Measurements from ENCODE around the gene AAGAB. TPM values are rescaled to one million over a fixed set of nuclear protein-coding genes. Genes with fewer than 3 reads are reported as not detected.

Gene AAGAB
- total RNA-seq, 1 experiment from 2014 or later, result 40.1 TPM

DNA sequence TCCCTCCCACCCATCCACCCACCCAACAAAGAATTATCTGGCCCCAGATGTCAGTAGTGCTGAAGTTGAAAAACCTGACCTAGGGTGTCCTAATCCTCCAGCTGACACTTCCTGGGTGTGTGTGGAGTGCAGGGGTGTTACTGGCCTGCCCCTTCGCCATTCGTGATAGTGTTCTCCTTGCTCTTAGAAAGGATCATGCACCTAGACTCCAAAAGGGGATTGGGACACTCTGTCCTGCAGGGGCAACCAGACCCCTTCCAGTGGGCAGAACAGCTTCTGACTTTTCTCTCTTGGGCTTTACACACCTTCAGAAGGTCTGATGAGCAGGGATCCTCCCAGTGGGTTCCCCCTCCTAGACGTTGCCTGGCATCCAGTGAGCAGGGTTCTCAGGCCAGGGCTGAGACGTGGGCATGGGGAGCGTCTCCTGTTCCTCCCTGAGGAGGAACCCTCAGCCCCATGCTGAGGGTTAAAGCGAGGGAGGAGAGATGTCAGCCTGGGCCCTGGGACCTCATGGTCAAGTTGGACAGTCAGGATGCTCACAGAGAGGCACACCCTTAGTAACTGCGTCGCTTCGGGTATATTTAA is 75.0 kb downstream of the AAGAB start:
- Mint-ChIP-seq H3K36me3 (ENCODE audit: insufficient read depth in 1 of 3, low read depth in 3 of 3) (peaks cover 0 to 38% (median 0%) of the 10 kb centered on the region in 3 experiments; a peak in 4 of 7 replicates), H3K27me3 (ENCODE audit: low read depth) (no peaks in the 10 kb centered on the region), H3K4me1 (peaks cover 29 to 34% of the 10 kb centered on the region in 2 experiments), H3K9me3 (no peaks in the 10 kb centered on the region), H3K4me3 (no peak overlapping the region), H3K27ac (peak overlapping the region in 2 of 3 experiments; percentile 16 to 70; a peak in 2 of 7 replicates)
- Histone ChIP-seq H4K8ac (replicated peaks; ENCODE audit: insufficient read length, low read depth, low read length) (no peak overlapping the region), H3K56ac (ENCODE audit: insufficient read length, low read depth, low read length) (no peak overlapping the region), H3K4me2 (ENCODE audit: insufficient read depth, insufficient read length, low read length) (no peak overlapping the region), H3K9me3 (ENCODE audit: control insufficient read depth, low read depth, low read length) (no peaks in the 10 kb centered on the region), H4K5ac (ENCODE audit: insufficient read length, low read depth, low read length) (no peak overlapping the region), H4K91ac (ENCODE audit: insufficient read length, low read depth, low read length) (no peak overlapping the region), H3T11ph (ENCODE audit: low read length) (no peak overlapping the region), H3K23me2 (ENCODE audit: insufficient read length, low read depth, low read length, poor library complexity, severe bottlenecking) (no peaks in the 10 kb centered on the region), H2BK12ac (ENCODE audit: insufficient read length, low read depth, low read length) (no peak overlapping the region), H2BK120ac (ENCODE audit: low read depth, low read length, poor library complexity, severe bottlenecking) (no peak overlapping the region), H3K18ac (ENCODE audit: insufficient read length, low read depth, low read length) (no peak overlapping the region), H3K4me1 (ENCODE audit: insufficient read depth, low read length) (peaks cover 11% of the 10 kb centered on the region; the same call in 1 of the 2 replicates), H3K9ac (ENCODE audit: extremely low read depth, insufficient read length, low read length) (no peak overlapping the region), H3K14ac (ENCODE audit: insufficient read depth, low read length) (no peak overlapping the region), H3K4ac (ENCODE audit: low read depth, low read length) (no peak overlapping the region), H4K20me1 (ENCODE audit: control insufficient read depth, insufficient read depth, insufficient read length) (no peaks in the 10 kb centered on the region), H3K79me1 (ENCODE audit: insufficient read depth, low read depth, low read length, poor library complexity, severe bottlenecking) (no peaks in the 10 kb centered on the region), H2BK5ac (ENCODE audit: insufficient read length, low read length) (no peak overlapping the region), H2BK20ac (ENCODE audit: low read depth, low read length, poor library complexity, severe bottlenecking) (no peak overlapping the region), H3K23ac (ENCODE audit: insufficient read length, low read depth, low read length) (no peak overlapping the region), H2AFZ (ENCODE audit: low read length) (no peak overlapping the region), H2AK5ac (ENCODE audit: insufficient read length, low read length) (no peak overlapping the region), H3K79me2 (ENCODE audit: insufficient read depth, low read length) (no peaks in the 10 kb centered on the region), H3K27ac (ENCODE audit: insufficient read length, low read depth, low read length) (no peak overlapping the region), H2BK15ac (ENCODE audit: low read depth, low read length) (no peak overlapping the region), H3K27me3 (ENCODE audit: insufficient read depth, low read length) (no peaks in the 10 kb centered on the region)
- TF ChIP-seq, protein P1, sequence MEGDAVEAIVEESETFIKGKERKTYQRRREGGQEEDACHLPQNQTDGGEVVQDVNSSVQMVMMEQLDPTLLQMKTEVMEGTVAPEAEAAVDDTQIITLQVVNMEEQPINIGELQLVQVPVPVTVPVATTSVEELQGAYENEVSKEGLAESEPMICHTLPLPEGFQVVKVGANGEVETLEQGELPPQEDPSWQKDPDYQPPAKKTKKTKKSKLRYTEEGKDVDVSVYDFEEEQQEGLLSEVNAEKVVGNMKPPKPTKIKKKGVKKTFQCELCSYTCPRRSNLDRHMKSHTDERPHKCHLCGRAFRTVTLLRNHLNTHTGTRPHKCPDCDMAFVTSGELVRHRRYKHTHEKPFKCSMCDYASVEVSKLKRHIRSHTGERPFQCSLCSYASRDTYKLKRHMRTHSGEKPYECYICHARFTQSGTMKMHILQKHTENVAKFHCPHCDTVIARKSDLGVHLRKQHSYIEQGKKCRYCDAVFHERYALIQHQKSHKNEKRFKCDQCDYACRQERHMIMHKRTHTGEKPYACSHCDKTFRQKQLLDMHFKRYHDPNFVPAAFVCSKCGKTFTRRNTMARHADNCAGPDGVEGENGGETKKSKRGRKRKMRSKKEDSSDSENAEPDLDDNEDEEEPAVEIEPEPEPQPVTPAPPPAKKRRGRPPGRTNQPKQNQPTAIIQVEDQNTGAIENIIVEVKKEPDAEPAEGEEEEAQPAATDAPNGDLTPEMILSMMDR (conservative IDR thresholded peaks at IDR 0.05), result no peak
- DNase-seq, result no peak
- WGBS (ENCODE audit: extremely low coverage, insufficient read length, low lambda C conversion rate), result no CpG with 5 or more reads among the region's 9 CpGs
